Thoracic aorta (tissue), 2 donors: ENCODE measurements around the gene C19orf85. TPM values are rescaled to one million over a fixed set of nuclear protein-coding genes. Genes with fewer than 3 reads are reported as not detected.

Source experiments
- ATAC-seq: fragments of 150-250 bp; one replicate; pipeline ENCODE4 v1.8.0; 2017; ENCODE audit warnings: low read depth; ENCODE audit not compliant: insufficient number of reproducible peaks, low FRiP score
- DNase-seq: peaks from one replicate; pipeline ENCODE4 v3.0.0-alpha.2; 2020; ENCODE audit warnings: low spot score
- H3K27ac ChIP-seq, 2 donors: fragments of 200-600 bp; sonication (generic); 1 replicate in 1 of 2; 2 replicates in 1 of 2; pipeline ENCODE4 v1.5.1; 2016; ENCODE audit warnings: mild to moderate bottlenecking in 2 of 2, moderate library complexity in 2 of 2
- H3K27me3 ChIP-seq: fragments of 200-600 bp; sonication (generic); replicated peaks from 2 replicates; pipeline ENCODE4 v1.6.0; 2016; ENCODE audit warnings: mild to moderate bottlenecking; ENCODE audit not compliant: insufficient read depth
- H3K36me3 ChIP-seq: fragments of 200-600 bp; sonication (generic); one replicate; pipeline ENCODE4 v1.5.1; 2016
- H3K4me1 ChIP-seq, 2 donors: fragments of 200-600 bp; sonication (generic); 1 replicate in 1 of 2; 2 replicates in 1 of 2; pipeline versions ENCODE4 v1.5.1 to v1.6.0; 2016; ENCODE audit warnings: low read depth in 2 of 2, mild to moderate bottlenecking in 1 of 2; ENCODE audit not compliant: control insufficient read depth in 1 of 2
- H3K4me3 ChIP-seq: fragments of 200-600 bp; sonication (generic); 2 replicates; pipeline ENCODE4 v1.5.1; 2016; ENCODE audit warnings: mild to moderate bottlenecking
- H3K9me3 ChIP-seq: fragments of 200-600 bp; sonication (generic); 2 replicates; pipeline ENCODE4 v1.5.1; 2016
- CTCF ChIP-seq: fragments of 200-600 bp; sonication (generic); IDR thresholded peaks from one replicate; pipeline ENCODE4 v1.5.1; 2019; ENCODE audit warnings: antibody characterized with exemption
- total RNA-seq, 2 donors: library from RNA; depleted of rRNA; stranded (reverse); fragments of >200 nt; gene quantifications; one replicate each; pipeline versions ENCODE4 v1.1.0 to v1.2.3, GENCODE V29; 2016

Gene C19orf85
- total RNA-seq, 2 donors from 2014 or later = not detected

- no peak for TF ChIP-seq CTCF
- Histone ChIP-seq H3K36me3 (no peaks in the 10 kb centered on the region), H3K27me3 (no peaks in the 10 kb centered on the region), H3K4me3 (peak within 1 kb of the TSS; percentile 100), H3K4me1 (peaks cover 4 to 20% of the 10 kb centered on the region in 2 donors), H3K9me3 (no peaks in the 10 kb centered on the region), H3K27ac (peak within 1 kb of the TSS; percentile 77 to 82)
- DNase-seq = peak; percentile 100
- ATAC-seq = peak; percentile 85
Measured at GRCh38 chr19:55461259-55461973, 3.1 kb downstream of the C19orf85 start, which contains the start of gene ISOC2. TSS of gene ISOC2 (minus strand) at chr19:55461642. CDS start at chr19:55456486, 5,156 bp downstream.

- peak overlapping the region; percentile 77 to 82 for H3K27ac ChIP-seq
- ATAC-seq (peak; percentile 24), DNase-seq (peak; percentile 42)
Measured at GRCh38 chr19:55460670-55461258, 3.8 kb downstream of the C19orf85 start.

GRCh38 chr19:55459950-55460657 is 4.4 kb downstream of the C19orf85 start:
- no peak for DNase-seq
- Histone ChIP-seq H3K36me3 (no peaks in the 10 kb centered on the region), H3K4me3 (peak overlapping the region; percentile 100), H3K4me1 (peaks cover 4 to 20% of the 10 kb centered on the region in 2 donors), H3K27ac (peak overlapping the region; percentile 19 to 32), H3K9me3 (no peaks in the 10 kb centered on the region), H3K27me3 (no peaks in the 10 kb centered on the region)
- no peak for TF ChIP-seq CTCF
- ATAC-seq = no peak

More at GRCh38 chr19:55460670-55461258, 3.8 kb downstream of the C19orf85 start:
- no peak for TF ChIP-seq CTCF
- Histone ChIP-seq H3K36me3 (no peaks in the 10 kb centered on the region), H3K4me3 (peak overlapping the region; percentile 100), H3K4me1 (peaks cover 4 to 20% of the 10 kb centered on the region in 2 donors), H3K27me3 (no peaks in the 10 kb centered on the region), H3K9me3 (no peaks in the 10 kb centered on the region)

DNA sequence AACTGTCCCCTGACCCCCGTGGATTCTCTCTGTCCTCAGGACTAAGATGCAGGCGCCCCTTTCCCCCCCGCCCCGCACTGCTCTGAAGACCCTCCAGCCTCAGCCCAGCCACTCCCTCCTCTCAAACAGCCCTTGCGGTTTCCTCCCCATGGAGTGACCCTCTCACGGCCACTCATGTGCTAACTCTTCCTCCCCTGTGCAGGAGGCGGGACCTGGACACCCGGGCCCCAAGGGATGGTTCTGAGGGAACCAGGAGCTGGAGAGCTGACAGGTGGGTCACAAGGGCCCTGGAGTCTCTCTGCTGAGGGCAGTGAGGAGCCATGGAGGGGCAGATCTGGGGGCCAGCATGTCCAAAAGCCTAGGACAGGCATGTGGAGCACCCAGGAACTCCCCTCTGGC is 5.0 kb downstream of the C19orf85 start:
- no peaks in the 10 kb centered on the region for H3K27me3 ChIP-seq
- H3K4me3 ChIP-seq = no peak overlapping the region
- H3K36me3 ChIP-seq = no peaks in the 10 kb centered on the region
- no peak overlapping the region for H3K27ac ChIP-seq
- no peak for ATAC-seq
- H3K4me1 ChIP-seq = peaks cover 4 to 20% of the 10 kb centered on the region in 2 donors
- no peaks in the 10 kb centered on the region for H3K9me3 ChIP-seq
- DNase-seq = no peak
- no peak for TF ChIP-seq CTCF
